K562 (cell line): ENCODE measurements around the gene CERS5. TPM values are rescaled to one million over a fixed set of nuclear protein-coding genes. Genes with fewer than 3 reads are reported as not detected.

ENCODE experiments used
- ATAC-seq: fragments of 200-7000 bp; cut with Tn5 transposase; 3 replicates; pipeline ENCODE4 v1.9.1; 2020; ENCODE audit warnings: moderate library complexity
- BruUV-seq: library from RNA; stranded (reverse); fragments of 400-500 nt; replicated peaks from 2 replicates; lab custom pipeline; 2021; lab: Mats Ljungman, UMichigan
- CTCF ChIA-PET: fragments of 300-600 bp; formaldehyde crosslinking; extraction: SDS; loops from one replicate; lab custom pipeline; 2021; ENCODE audit warnings: low intra/inter-chr PET ratio; lab: Yijun Ruan, JAX
- POLR2A ChIA-PET: fragments of 300-600, 350-650 bp; sonication (Branson Sonifier 250); formaldehyde crosslinking; extraction: SDS; loops from one replicate; lab custom pipeline; 2021; ENCODE audit warnings: antibody characterized with exemption, inconsistent platforms; lab: Yijun Ruan, JAX
- DNase-seq, 4 experiments: peaks; one replicate each; pipeline versions ENCODE4 v3.0.0 to v3.0.0-alpha.2; 2011 to 2018; ENCODE audit warnings: low spot score in 3 of 4, mixed read lengths in 3 of 4; ENCODE audit errors: extremely low read depth in 1 of 4
- FAIRE-seq: peaks from 2 replicates; lab custom pipeline; 2011; peaks lifted over from hg19 to GRCh38; lab: Jason Lieb, UNC
- H2AFZ ChIP-seq: 2 replicates; pipeline ENCODE4 v1.6.0; 2011; ENCODE audit warnings: low read depth, low read length, control low read depth, inconsistent platforms
- H3K27ac ChIP-seq: fragments of 200-600 bp; 3 replicates; pipeline ENCODE4 v1.8.0; 2011; ENCODE audit warnings: low read depth, mild to moderate bottlenecking, control low read depth, inconsistent platforms, low read length, moderate library complexity, mixed read lengths; ENCODE audit errors: extremely low read depth
- H3K27me3 ChIP-seq, 2 experiments: fragments of 300-600 bp in 1 of 2; 2 replicates in 1 of 2; 3 replicates in 1 of 2; pipeline versions ENCODE4 v1.6.0 to v1.8.0; 2011; ENCODE audit warnings: inconsistent platforms in 2 of 2, low read length in 2 of 2, mild to moderate bottlenecking in 1 of 2, mixed read lengths in 1 of 2, moderate library complexity in 1 of 2; ENCODE audit not compliant: control insufficient read depth in 2 of 2, insufficient read depth in 2 of 2
- H3K36me3 ChIP-seq: fragments of 300-600 bp; 3 replicates; pipeline ENCODE4 v1.8.0; 2011; ENCODE audit warnings: mild to moderate bottlenecking, low read length, inconsistent platforms; ENCODE audit not compliant: control insufficient read depth, insufficient read depth
- H3K4me1 ChIP-seq, 2 experiments: fragments of 200-600 bp in 1 of 2; replicated peaks in 1 of 2; 2 replicates in 1 of 2; 3 replicates in 1 of 2; pipeline versions ENCODE4 v1.5.1 to v1.8.0; 2011; ENCODE audit warnings: inconsistent platforms in 2 of 2, low read length in 2 of 2, mild to moderate bottlenecking in 1 of 2, mixed read lengths in 1 of 2, moderate library complexity in 1 of 2; ENCODE audit not compliant: control insufficient read depth in 2 of 2, insufficient read depth in 2 of 2
- H3K4me2 ChIP-seq: 2 replicates; pipeline ENCODE4 v1.6.1; 2011; ENCODE audit warnings: low read length, control low read depth, inconsistent platforms, mixed read lengths; ENCODE audit not compliant: insufficient read depth
- H3K4me3 ChIP-seq: fragments of 200-600 bp; sonication (generic), shearing (Covaris generic); 2 replicates; pipeline ENCODE4 v1.5.1; 2016; ENCODE audit warnings: control low read depth, inconsistent platforms
- H3K79me2 ChIP-seq: fragments of 200-600 bp; 3 replicates; pipeline ENCODE4 v1.8.0; 2011; ENCODE audit warnings: low read length, inconsistent platforms; ENCODE audit not compliant: control insufficient read depth, insufficient read depth
- H3K9ac ChIP-seq, 2 experiments: 2 replicates each; pipeline versions ENCODE4 v1.6.0 to v1.6.1; 2011; ENCODE audit warnings: low read depth in 2 of 2, low read length in 2 of 2, control low read depth in 1 of 2, inconsistent platforms in 1 of 2, mild to moderate bottlenecking in 1 of 2, mixed read lengths in 1 of 2; ENCODE audit not compliant: insufficient read depth in 1 of 2
- H3K9me1 ChIP-seq: one replicate; pipeline ENCODE4 v1.6.0; 2011; ENCODE audit warnings: inconsistent platforms, mild to moderate bottlenecking, low read length, moderate library complexity; ENCODE audit not compliant: control insufficient read depth, insufficient read depth
- H3K9me3 ChIP-seq: replicated peaks from 2 replicates; pipeline ENCODE4 v1.5.1; 2011; ENCODE audit warnings: low read depth, low read length, inconsistent platforms; ENCODE audit not compliant: control insufficient read depth, insufficient read depth
- H4K20me1 ChIP-seq: replicated peaks from 2 replicates; pipeline ENCODE4 v1.6.1; 2011; ENCODE audit warnings: low read length, inconsistent platforms, mixed read lengths; ENCODE audit not compliant: control insufficient read depth, insufficient read depth
- FIP1L1 ChIP-seq: fragments of 200-400 bp; formaldehyde crosslinking; IDR thresholded peaks from 2 replicates; pipeline ENCODE4 v1.6.1; 2018; ENCODE audit warnings: mild to moderate bottlenecking, low read depth, low read length; ENCODE audit not compliant: poor library complexity, severe bottlenecking
- PRPF4 ChIP-seq: fragments of 200-400 bp; formaldehyde crosslinking; IDR thresholded peaks from one replicate; pipeline ENCODE4 v1.6.1; 2017; ENCODE audit warnings: low read length, low read depth, mild to moderate bottlenecking; ENCODE audit not compliant: insufficient read depth, poor library complexity, severe bottlenecking
- WGBS: fragments of 100-300 bp; shearing (Covaris generic); methylation state at CpG from one replicate; pipeline ENCODE4 v1.1.6; 2016; ENCODE audit warnings: low coverage, mixed read lengths; ENCODE audit not compliant: insufficient coverage; ENCODE audit errors: missing lambda C conversion rate; 5-methylcytosine and 5-hydroxymethylcytosine counted together
- in situ Hi-C: fragments of 300-500 bp; cut with MboI; formaldehyde crosslinking; loops from 4 replicates; pipeline ENCODE4 v1.15.0; 2018; ENCODE audit warnings: inconsistent platforms, mixed read lengths
- intact Hi-C: fragments of 100-400 bp; cut with micrococcal nuclease; formaldehyde crosslinking; loops from 2 replicates; pipeline ENCODE4 v1.14.2; 2022
- polyA plus RNA-seq, 8 experiments: library from polyadenylated mRNA; depleted of rRNA in 4 of 8; stranded (reverse) in 5 of 8; unstranded in 3 of 8; fragments of >200 nt; fragmentation: Nextera tagmentation in 2 of 8; fragmentation: Illumina TruSeq in 1 of 8; extraction: Ambion mirVana in 2 of 8; extraction: Trizol in 1 of 8; gene quantifications; 2 replicates each; pipeline versions ENCODE4 v1.2.1 to v1.2.3, GENCODE V29; 2011 to 2014; ENCODE audit warnings: inconsistent platforms in 1 of 8, missing spikeins in 1 of 8
- total RNA-seq, 7 experiments: library from RNA; depleted of rRNA in 6 of 7; stranded (reverse); fragments of >200 nt in 6 of 7; fragmentation: Illumina TruSeq in 2 of 7; extraction: Trizol in 2 of 7; gene quantifications; 2 replicates each; pipeline versions ENCODE4 v1.2.1 to v1.2.3, GENCODE V29; 2011 to 2021; ENCODE audit warnings: low replicate concordance in 1 of 7
- TF ChIP-seq, protein P1 (sequence below): sonication (generic); IDR thresholded peaks from 2 replicates; pipeline ENCODE4 v1.6.1; 2016

The CERS5 gene
- total and polyA plus RNA-seq, 9 of the 15 experiments (the other 6 are each of a cell fraction or from before 2014, with no cell fraction given): 6.1 to 47.5 (median 17.8) TPM

GRCh38 chr12:50151047-50151687, 16.0 kb downstream of the CERS5 start:
- intact Hi-C loops: no loop called here
- Histone ChIP-seq H3K4me2 (no peak overlapping the region), H3K4me3 (no peak overlapping the region), H3K4me1 (peaks cover 0 to 4% of the 10 kb centered on the region in 2 experiments; a peak in 1 of 5 replicates), H3K9me1 (no peaks in the 10 kb centered on the region), H4K20me1 (0 out of 2 replicates have a peak, but pooled peaks cover 5% of the 10 kb centered on the region), H3K27ac (no peak overlapping the region), H2AFZ (no peak overlapping the region), H3K27me3 (no peaks in the 10 kb centered on the region), H3K9ac (no peak overlapping the region), H3K79me2 (peaks cover 3% of the 10 kb centered on the region; the same call in 2 of the 3 replicates), H3K9me3 (no peaks in the 10 kb centered on the region), H3K36me3 (no peaks in the 10 kb centered on the region)
- TF ChIP-seq FIP1L1 (no peak), PRPF4 (no peak)
- TF ChIP-seq, protein P1, sequence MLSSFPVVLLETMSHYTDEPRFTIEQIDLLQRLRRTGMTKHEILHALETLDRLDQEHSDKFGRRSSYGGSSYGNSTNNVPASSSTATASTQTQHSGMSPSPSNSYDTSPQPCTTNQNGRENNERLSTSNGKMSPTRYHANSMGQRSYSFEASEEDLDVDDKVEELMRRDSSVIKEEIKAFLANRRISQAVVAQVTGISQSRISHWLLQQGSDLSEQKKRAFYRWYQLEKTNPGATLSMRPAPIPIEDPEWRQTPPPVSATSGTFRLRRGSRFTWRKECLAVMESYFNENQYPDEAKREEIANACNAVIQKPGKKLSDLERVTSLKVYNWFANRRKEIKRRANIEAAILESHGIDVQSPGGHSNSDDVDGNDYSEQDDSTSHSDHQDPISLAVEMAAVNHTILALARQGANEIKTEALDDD: peak; percentile 71; the same call in 1 of the 2 replicates
- 0 out of 3 replicates have a peak, but pooled peaks have one; percentile 31 for ATAC-seq
- no peak for FAIRE-seq
- 0% methylated on average over 1 of the region's 1 CpG for WGBS
- CTCF ChIA-PET: interaction anchor here (0.6 kb wide), 1 partner anchor 24 kb away, joined by 3 read pairs; no protein-coding TSS in a partner anchor
- TSS peak; percentile 20 for BruUV-seq
- POLR2A ChIA-PET: interaction anchor here (0.6 to 2.2 kb wide), 3 partner anchors 12 to 1221 kb away, joined by 3 to 9 read pairs (median 3); partner anchors contain the start of gene CERS5
- no peak for DNase-seq
- in situ Hi-C loops: no loop called here
